OCI-M1 (cell line): ENCODE data around the gene TNS2.

Source experiments
- DNase-seq: peaks from one replicate; lab custom pipeline; 2025; lab: John Stamatoyannopoulos, UW

TNS2 gene

DNA sequence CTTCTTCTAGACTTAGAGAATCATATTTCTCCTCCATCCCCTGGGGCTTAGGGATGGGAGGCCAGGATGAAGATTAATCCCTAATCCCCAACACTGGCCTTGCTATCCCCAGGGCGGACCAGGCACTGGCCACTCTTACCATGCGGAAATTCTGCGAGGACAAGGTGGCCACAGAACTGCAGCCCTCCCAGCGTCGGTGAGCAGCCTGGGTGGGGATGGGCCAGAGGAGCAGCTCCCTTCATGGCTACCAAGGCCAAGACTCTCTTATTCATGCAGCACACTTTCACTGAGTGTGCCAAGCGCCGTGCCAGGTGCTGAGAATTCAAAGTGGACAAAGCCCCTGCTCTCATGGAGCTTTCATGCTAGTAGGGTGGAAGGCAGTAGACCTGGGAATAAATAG lies 7.0 kb downstream of the TNS2 start:
- no peak for DNase-seq

DNA sequence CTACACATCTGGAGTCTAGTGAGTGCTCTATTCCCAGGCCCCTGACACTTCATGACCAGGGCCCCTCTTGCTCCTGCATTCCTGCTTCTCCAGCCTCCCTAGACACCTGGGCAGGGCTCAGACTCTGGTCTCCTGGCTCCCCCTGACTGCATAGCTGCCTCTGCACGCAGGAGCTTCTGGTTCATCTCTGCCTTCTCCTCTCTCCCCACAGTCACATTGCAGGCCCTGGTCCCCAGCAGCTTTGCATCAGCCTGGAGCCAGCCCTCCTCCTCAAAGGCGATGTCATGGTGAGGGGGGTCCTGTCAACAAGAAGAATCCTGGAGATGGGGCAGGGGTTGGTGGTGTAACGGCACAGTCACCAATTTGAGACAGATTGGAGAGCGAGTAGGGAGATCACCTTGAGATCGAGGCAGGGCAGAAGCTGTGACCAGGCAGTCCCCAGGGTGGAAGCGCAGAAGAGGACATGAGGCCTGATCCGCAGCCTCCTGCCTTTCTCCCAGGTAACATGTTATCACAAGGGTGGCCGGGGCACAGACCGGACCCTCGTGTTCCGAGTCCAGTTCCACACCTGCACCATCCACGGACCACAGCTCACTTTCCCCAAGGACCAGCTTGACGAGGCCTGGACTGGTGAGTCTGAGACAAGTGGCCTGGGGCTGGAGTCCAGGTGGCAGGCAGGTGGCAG lies 8.1 kb downstream of the TNS2 start:
- no peak for DNase-seq

DNA sequence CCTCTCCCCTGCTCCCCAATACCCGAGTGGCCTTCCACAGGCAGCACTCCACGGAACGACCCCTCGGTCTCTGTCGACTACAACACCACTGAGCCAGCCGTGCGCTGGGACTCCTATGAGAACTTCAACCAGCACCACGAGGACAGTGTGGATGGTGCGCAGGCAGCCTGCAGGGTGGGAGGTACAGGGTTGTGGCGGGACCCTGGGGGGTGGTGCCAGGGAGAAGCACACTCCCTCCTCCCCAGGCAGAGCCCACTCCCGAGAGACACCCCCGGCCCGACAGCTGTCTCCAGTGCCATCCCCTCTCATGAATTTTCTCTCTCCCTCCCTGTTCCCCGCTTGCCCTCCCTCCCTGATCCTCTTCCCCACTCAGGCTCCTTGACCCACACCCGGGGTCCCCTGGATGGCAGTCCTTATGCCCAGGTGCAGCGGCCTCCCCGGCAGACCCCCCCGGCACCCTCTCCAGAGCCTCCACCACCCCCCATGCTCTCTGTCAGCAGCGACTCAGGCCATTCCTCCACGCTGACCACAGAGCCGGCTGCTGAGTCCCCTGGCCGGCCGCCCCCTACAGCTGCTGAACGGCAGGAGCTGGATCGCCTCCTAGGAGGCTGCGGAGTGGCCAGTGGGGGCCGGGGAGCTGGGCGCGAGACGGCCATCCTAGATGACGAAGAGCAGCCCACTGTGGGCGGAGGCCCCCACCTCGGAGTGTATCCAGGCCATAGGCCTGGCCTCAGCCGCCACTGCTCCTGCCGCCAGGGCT lies 9.0 kb downstream of the TNS2 start:
- no peak for DNase-seq

DNA sequence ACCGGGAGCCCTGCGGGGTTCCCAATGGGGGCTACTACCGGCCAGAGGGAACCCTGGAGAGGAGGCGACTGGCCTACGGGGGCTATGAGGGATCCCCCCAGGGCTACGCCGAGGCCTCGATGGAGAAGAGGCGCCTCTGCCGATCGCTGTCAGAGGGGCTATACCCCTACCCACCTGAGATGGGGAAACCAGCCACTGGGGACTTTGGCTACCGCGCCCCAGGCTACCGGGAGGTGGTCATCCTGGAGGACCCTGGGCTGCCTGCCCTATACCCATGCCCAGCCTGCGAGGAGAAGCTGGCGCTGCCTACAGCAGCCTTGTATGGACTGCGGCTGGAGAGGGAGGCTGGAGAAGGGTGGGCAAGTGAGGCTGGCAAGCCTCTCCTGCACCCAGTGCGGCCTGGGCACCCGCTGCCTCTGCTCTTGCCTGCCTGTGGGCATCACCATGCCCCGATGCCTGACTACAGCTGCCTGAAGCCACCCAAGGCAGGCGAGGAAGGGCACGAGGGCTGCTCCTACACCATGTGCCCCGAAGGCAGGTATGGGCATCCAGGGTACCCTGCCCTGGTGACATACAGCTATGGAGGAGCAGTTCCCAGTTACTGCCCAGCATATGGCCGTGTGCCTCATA lies 9.7 kb downstream of the TNS2 start:
- no peak for DNase-seq

DNA sequence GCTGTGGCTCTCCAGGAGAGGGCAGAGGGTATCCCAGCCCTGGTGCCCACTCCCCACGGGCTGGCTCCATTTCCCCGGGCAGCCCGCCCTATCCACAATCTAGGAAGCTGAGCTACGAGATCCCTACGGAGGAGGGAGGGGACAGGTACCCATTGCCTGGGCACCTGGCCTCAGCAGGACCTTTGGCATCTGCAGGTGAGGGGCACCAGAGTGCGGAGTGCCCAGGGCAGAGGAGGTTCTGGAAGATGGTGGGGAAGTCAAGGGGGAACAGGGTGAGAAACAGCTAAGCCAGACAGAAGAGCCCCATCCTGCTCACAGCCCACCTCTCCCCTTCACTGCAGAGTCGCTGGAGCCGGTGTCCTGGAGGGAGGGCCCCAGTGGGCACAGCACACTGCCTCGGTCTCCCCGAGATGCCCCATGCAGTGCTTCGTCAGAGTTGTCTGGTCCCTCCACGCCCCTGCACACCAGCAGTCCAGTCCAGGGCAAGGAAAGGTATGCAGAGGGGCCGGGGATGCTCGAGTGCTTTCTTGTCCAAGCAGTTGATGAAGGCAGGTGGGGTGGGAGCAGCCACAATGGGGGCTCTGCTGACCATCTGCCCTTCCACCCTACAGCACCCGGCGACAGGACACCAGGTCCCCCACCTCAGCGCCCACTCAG lies 10.3 kb downstream of the TNS2 start:
- DNase-seq = no peak

DNA sequence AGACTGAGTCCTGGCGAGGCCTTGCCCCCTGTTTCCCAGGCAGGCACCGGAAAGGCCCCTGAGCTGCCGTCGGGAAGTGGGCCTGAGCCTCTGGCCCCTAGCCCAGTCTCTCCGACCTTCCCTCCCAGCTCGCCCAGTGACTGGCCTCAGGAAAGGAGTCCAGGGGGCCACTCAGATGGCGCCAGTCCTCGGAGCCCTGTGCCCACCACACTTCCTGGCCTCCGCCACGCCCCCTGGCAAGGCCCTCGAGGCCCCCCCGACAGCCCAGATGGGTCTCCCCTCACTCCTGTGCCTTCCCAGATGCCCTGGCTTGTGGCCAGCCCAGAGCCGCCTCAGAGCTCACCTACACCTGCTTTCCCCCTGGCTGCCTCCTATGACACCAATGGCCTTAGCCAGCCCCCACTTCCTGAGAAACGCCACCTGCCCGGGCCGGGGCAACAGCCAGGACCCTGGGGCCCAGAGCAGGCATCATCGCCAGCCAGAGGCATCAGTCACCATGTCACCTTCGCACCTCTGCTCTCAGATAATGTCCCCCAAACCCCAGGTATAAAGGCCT lies 10.9 kb downstream of the TNS2 start:
- DNase-seq = no peak

DNA sequence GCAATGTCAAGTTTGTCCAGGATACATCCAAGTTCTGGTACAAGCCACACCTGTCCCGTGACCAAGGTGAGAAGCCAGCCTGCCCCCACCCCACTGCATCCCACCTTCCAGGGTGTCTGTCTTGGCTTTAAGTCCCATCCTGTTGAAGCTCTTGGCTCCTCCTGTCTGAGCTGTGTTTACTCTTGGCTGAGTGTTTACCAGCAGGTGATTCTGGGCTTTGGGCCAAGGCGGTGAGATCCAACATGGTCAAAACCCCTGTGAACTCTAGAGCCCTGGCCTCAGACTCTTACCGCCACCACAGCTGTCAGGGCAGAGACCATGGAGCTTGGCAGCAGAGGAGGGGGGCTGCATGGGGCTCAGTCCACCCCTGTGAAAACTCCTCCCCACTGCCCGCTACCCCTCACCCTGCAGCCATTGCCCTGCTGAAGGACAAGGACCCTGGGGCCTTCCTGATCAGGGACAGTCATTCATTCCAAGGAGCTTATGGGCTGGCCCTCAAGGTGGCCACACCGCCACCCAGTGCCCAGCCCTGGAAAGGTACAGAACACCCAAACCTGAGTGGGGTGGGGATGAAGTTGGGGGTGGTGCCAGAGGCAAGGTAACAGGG lies 11.6 kb downstream of the TNS2 start:
- peak; percentile 22 for DNase-seq

DNA sequence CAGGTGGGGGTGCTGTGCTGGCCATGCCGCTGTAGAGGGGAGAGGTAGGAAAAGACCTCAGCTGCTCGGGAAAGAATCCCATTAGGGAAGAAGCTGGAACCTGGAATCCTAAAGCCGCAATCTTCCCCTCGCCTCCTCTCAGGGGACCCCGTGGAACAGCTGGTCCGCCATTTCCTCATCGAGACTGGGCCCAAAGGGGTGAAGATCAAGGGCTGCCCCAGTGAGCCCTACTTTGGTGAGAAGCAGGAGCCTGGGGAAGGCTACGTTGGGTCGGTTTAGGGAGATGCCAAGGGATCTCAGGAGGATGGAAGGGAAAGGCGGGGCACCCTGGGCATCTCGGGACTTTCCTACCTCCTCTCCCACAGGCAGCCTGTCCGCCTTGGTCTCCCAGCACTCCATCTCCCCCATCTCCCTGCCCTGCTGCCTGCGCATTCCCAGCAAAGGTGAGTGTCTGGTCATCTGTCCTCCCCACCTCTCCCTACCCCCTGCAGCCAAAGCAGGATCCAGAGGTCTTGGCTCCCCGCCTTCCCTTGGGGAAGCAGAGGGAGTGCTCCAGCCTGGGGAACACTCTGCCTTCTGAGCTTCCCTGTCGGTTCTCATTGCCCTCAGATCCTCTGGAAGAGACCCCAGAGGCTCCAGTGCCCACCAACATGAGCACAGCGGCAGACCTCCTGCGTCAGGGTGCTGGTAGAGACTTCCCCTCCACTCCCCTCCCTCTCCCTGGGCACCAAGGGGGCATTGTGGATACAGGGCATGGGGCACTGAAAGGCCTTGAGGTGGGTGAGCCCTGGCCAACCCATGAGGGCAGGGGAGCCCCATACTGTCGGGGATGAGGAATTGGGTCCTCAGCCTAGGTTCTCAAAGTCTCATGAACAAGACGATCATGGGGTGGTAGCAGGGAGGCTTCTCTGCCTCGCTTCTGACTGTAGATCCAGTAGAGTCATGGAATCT lies 12.4 kb downstream of the TNS2 start:
- DNase-seq = no peak

DNA sequence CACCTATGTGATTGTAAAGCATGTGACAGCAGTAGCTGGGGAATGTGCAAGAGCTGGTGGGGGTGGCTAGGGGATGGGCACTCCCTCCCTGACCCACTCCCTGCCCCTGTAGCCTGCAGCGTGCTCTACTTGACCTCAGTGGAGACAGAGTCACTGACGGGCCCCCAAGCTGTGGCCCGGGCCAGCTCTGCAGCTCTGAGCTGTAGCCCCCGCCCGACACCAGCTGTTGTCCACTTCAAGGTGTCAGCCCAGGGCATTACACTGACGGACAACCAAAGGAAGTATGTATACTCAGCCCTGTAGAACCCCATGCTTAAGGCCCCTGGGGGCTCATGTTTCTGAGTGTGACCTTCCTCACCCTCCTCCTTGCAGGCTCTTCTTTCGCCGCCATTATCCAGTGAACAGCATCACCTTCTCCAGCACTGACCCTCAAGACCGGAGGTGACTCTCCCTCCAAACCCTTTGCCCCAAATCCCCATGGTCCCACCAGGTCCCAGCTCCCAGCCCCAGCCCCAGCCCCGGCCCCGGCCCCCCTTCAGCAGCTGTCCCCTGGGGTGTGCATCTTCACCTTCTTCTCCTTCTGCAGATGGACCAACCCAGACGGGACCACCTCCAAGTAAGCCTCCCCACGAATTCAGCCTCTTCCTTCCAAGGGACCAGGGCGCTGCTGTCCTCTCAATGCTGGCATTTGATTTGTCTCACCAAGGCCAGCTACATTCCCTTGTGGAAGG lies 13.3 kb downstream of the TNS2 start:
- no peak for DNase-seq

DNA sequence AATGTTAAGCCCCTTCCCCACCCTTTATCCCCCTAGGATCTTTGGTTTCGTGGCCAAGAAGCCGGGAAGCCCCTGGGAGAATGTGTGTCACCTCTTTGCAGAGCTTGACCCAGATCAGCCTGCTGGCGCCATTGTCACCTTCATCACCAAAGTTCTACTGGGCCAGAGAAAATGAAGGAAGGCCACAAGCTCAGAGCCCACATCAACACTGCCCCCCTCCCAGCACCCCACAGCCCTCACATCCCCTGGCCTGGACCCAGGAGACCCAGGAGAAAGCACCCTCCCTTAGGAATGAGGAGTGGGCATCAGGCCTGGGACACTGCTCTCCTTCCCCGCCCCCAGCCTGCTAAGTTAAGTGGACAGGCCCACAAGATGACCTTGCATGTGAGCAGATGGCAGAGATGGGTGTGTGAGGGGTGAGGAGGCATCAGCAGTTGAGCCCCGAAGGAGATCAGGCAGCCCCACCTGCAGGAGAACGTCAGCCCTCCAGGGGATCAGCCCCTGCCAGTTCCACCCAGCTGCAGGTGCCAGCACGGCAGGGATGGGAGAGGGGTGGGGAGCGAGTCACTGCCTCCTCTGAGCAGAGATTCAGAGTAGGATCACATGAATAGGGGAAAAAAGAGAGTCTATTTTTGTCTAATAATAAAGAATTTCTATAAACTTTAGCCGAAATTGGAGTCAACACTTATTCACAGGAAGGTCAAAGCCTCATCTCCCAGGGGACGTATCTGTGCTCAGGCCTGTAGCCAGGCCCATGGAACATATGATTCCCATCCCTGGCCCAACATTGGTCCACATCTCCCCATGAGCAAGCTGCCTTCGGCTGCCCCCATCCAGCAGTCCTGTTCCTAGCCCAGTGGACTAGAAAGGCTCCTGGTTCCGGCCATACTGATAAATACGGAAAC lies 14.1 kb downstream of the TNS2 start:
- DNase-seq = no peak

DNA sequence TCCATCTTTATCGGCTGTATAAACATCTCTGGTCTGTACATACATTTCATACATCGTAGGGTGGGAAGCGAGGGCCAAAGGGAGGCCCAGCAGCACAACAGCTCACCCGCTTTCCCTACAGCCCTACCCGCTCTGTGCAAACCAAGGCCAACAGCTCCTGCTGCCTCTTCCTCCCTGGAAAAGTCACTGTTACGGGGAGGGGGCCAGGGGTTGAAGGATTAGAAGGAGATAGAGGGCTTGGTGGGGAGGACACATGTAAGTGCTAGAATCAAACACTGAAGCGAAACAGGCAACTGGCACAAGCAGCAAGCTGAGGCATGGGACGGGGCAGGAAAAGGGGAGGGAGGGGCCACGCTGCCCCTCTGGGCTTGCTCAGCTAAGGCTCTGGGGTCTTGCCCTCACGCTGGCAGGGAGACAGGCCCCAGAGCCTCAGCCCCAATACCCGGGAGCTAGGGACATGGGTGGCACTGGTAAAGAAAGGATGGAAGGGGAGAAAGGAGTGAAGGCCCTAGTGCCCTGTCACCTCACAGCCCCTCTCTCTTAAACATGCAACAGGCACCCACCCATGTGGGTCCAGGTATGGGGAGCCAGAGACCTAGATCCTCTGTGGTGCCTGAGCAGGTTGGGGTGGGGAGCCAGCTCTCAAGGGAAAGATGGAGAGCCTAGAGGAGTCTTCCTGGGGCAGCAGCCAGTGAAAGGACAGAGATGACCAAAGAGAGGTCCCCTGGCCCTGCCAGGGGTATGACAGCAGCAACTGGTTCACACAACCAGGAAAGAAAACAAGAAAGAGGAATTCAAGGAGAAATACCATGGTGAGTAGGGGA lies 15.0 kb downstream of the TNS2 start:
- DNase-seq = no peak

DNA sequence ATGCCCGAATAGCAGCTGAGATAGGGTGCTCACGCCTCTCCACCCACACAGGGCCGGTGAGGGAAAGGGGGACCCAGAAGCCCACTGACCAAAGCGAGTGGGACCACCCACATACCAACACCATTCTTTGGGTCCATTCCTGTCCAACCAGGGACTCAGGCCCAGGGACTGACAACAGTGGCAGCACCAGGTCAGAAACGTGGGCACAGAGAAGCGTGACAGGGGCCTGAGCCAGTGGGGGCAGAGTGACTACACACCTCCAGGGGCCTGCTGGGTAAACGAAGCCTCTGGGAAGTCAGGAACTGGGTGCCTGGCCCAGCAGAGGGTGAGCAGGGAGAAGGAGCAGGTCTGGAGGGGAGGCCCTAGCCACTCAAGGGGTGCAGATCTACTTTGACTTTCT lies 15.6 kb downstream of the TNS2 start:
- DNase-seq = no peak

DNA sequence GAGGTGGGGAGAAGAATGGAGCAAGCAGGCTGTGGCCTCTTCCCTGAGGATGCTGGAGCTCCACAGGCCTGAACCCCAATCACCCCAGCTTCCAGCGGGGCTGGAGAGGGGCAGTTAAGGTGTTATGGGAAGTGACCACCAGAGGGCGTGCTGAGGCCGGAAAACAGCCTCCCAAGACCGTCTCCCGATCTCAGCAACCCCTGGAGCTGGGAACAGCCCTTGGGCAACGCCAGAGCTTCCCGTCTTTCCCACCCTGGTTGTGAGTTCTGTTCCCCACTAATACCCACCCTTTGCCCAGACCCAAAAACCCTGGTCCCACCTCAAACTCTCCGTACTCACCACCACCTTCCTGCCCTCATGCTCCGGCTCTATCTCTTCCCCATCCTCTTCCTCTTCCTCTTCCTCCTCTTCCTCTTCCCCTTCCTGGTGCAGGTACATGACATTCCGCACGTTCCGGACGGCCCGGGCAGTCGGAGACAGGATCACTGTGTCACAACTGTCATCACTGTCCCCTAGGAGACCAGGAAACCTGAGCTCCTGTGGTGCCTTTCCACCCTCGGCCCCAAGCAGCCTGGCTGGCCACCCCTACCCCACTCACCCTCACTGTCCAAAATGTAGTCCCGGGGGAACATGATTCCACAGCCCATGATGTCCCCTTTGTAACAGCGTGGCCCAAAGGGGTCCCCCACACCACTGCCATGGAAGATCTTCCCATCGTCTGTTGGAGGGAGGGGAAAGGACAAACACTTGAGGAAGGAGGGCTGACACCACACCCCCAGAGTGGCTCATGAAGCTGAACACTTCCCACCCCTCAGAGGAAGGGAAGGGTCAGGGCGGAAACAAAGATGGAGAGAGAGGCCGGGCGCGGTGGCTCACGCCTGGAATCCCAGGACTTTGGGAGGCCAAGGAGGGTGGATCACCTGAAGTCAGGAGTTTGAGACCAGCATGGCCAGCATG lies 16.4 kb downstream of the TNS2 start:
- peak; percentile 70 for DNase-seq

DNA sequence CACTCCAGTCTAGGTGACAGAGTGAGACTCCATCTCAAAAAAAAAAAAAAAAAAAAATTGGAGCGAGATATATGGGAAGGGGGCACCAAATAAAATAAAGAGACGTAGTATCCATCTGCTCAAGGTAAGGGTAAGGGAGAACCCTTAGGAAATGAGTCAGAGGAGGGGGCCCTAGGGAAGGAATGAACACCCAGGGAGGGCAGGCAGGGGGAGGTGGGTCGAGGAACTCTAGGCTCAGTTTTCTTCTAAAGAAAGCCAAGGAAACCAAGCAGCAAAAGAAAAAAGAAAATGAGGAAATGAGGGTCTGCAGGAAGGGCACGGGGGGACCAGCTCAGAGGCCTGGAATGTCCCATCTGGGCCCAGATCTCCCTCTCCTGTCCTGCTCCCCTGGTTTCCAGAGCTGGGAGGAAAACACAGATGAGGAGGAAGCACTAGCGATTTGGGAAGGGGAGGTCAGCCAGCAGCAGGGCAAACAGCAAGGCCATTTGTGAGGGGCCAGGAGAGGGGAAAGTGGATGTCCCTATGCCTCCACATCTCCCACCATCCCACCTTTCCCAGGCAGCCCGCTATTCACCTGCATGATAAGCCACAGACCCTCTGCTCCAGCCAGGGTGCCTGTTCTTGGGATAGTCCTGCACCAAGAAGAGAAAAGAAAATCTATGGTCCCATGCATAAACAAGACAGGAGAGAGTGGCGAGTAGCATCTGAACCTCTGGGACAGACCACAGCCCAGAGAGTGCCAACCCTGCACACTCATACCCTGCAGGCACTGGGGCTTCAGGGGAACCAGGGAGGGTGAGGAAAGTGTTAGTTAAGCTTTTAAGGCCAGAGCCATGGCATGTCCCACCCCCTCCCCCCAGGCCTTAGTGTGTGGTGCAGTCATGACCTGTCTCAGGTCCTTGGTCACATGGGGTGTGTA lies 17.5 kb downstream of the TNS2 start:
- no peak for DNase-seq

DNA sequence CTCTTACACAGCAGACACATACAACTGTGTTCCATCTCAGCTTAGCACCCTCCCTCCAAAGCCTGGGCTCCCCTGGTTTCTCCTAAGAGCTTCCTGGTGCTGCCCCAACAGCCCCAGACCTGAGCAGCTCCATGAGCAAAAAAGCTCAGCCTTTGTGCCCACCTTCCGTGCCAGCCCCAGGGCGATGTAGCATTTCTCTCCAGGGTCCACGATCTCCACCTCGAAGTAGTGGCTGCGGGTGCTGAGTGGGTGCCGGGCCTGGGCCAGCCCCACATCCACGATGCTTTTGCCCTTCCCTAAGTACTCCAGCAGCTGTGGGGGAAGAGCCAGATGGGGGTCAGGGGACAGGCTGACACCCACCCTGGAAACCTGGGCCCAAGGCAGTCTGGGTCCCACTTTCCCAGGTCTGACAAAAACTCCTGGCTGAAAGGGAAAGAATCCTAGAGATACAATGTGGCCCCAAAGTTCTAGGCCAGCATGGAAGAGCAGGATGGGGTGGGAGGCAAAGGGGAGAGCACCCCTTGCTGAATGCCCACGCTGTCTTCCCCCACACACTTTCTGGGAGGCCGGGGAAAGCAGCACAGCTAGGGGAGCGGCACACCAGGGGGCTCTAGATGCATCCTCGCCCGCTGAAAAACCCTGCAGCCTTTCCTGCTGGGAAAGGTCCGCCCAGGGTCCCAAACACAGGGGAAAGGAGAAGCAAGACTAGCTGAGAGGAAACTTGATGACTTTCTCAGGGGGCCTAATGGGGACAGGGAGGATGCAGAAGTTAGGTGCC lies 18.3 kb downstream of the TNS2 start:
- no peak for DNase-seq
